NCI-H2081 (cell line): ENCODE results near the gene FAM222B.
"Not testable (repeated sequence)": the region's sequence is repeated elsewhere in the genome, so short reads cannot be mapped to it uniquely, and the experiment has no call there.

Source experiments
- DNase-seq, 2 experiments: peaks; one replicate each; lab custom pipeline; 2025; lab: John Stamatoyannopoulos, UW

The FAM222B gene

DNA sequence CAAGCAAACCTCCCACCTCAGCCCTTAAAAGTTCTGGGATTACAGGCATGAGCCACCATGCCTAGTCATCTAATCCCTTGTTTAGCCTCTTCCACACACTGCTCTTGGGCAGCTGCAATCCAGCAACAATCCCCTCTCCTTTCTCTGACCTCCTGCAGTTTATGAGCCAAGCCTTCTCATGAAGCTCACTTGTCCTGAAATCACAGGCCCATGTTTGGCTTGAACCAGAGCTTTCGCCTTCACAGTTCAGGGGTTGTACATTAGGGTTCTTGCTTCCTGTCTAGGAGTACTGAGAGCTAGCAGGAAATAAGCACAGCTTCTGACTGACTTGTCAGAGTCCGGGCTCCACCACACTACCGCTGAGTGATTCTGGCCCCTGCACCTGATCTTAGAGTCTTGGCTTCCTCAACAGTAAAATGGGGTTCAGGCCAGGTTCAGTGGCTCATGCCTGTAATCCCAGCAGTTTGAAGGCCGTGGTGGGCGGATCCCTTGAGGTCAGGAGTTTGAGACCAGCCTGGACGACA is 28.5 kb upstream of the FAM222B start:
- no peak for DNase-seq

DNA sequence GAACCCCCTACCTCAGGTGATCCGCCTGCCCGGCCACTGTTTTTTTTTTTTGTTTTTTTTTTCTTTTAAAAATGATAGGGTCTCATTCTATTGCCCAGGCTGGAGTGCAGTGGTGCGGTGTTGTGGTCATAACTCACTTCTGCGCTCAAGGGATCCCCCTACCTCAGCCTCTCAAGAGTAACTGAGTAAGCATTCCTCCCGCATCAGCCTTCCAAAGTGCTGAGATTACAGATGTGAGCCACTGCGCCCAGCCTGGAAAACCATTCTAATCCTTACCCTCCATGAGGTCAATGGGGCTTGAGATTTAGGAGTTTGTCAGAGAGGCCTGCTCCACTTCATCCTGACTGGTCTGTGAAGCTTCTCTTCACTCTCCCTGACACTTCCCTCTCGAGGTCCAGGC is 24.7 kb upstream of the FAM222B start:
- DNase-seq = no peak

DNA sequence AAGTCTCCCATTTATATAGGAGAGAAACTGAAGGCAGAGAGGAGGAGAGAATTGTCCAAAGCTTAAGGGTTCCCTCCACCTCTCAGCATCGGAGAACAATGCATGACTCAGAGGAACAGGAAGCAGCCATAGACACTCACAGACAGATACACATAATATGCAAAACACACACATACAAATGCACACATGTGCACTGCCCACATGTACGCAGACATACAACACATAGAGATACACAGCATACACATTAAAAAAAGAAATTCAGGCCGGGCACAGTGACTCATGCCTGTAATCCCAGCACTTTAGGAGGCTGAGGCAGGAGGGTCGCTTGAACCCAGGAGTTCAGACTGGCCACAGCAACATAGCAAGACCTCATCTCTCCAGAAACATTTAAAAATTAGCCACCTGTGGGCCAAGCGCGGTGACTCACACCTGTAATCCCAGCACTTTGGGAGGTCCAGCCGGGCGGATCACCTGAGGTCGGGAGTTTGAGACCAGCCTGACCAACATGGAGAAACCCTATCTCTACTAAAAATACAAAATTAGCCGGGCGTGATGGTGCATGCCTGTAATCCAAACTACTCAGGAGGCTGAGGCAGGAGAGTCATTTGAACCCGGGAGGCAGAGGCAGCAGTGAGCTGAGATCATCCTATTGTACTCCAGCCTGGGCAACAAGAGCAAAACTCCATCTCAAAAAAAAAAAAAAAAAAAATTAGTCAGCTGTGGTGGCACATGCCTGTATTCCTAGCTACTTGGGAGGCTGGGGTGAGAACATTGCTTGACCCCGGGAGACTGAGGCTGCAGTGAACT is 23.6 kb upstream of the FAM222B start:
- no peak for DNase-seq

DNA sequence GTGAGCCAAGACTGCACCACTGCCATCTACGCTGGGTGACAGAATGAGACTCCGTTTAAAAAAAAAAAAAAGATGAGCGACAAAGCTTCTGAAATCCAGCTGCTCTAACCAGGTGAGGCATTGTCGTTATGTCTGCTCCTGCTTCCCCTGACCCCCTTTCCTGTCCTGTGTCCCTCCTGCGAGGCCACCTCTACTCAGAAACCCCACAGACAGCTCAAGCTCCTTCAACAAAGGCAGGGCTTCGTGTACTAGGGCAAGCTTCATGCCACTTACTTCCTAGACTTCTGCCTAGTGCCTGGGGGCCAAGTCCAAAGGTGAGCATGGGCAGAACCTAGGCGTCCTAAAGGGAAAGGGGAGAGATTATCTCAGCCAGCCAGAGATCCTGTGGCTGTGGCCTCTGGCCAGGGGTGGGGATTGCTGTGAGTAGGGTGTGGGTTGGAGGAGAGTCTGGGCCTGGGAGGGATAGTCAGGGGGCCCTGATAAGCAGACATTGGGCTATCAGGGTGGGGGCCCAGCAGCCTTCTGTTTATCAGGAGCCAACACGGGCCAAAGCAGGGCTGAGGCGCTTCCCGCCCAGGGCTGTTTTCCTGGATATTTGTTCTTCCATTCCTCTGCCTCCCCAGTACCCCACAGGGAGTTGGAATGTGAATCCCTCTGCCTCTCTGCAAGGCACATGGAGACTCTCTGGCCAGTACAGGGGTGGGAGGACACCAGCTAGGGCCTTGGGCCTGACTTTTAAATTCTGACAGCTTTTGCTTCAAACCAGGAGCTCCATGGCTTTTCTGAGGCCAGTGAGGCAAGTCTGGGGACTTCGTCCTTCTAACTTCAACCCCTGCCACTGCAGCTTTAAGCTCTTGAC is 22.6 kb upstream of the FAM222B start:
- DNase-seq = no peak

DNA sequence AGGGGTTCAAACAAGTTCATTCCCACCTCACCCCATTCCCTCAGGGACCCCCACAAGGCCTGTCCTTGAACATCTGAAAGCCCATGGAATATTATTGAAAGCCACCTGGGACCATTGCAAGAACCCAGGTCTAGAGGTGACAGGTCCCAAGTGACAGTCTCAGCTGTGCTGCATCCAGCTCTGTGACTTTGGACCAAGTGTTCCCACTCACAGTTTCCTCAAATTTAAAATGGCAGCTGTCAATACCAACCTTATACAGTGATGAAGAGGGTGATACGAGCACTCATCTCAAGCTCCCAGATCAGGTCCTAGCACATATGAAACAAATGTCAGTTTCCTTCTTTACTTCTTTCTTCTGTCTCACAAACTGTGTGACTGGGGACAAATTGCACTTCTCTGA is 21.4 kb upstream of the FAM222B start:
- no peak for DNase-seq

DNA sequence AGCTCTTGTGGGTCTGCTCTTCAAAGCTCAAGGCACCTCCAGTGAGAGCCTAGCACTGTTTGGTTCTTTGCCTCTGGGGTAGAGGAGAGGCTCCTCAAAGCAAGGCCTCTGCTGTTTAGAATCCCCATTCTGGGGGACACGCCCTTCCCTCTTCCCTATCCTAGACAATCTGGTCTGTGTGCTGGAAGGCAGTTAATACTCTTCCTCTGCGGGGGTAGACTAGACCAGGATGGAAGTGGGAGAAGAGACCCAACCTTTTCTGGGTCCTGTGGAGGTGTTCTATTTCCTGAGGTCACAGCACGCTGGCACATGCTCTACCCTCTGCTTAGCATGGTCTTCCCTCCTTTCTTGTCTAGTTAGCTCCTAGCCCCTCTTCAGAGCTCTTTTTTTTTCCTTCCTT is 20.0 kb upstream of the FAM222B start:
- no peak for DNase-seq

DNA sequence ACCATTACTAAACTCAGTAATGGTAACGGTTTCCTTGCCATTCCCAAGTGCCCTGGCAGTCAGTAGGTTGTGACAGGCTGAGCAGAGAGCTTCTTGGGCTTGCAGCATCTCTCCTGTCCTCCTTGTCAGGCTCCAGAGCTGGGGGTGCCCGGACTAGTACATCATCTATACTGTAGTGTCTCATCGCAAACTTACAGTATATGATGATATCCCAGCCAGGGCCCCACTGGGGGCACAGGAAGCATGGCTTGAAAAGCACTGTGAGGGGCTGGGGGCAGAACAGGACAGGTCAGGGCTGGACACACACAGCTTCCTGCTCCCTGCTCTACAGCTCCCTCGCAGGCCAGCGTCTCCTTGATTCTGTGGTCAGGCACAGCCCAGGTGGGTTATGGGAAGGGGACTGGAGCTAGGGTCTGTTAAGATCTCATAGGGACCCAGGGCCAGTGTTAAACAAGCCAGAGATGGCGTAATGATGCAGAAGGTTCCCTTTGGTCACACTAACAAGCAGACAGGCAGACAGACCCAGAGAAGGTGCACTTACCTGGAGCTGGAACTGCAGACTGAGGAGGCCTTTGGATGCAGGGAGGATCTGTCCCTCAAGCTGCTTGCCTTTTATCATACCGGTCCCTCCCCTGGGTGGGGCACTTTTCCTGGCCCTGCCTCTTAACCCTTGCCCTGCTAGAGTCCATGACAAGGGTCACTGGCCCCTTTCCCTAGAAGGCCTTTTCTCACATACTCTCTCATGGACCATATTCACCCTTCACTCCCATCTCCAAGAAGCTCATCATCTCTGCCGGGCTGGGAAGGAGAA is 19.0 kb upstream of the FAM222B start:
- DNase-seq = no peak

DNA sequence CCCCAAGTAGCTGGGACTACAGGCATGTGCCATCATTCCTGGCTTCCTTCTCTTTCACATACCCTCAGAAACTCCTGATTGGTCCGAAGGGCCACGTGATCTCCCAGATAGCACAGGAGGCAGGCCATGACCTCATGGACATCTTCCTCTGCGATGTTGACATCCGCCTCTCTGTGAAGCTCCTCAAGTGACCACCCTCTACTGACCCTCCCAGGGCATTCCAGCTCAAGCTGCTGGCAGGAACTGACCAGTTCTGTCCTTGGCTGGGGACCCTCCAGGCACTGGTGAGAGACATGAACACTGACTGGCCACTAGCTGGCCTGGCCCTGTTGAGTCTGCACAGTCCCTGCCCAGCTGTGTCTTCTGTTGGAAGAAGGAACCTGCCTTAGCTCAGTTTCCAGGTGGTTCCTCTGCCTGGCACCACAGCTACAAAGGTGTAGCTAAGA is 17.8 kb upstream of the FAM222B start:
- DNase-seq = no peak

DNA sequence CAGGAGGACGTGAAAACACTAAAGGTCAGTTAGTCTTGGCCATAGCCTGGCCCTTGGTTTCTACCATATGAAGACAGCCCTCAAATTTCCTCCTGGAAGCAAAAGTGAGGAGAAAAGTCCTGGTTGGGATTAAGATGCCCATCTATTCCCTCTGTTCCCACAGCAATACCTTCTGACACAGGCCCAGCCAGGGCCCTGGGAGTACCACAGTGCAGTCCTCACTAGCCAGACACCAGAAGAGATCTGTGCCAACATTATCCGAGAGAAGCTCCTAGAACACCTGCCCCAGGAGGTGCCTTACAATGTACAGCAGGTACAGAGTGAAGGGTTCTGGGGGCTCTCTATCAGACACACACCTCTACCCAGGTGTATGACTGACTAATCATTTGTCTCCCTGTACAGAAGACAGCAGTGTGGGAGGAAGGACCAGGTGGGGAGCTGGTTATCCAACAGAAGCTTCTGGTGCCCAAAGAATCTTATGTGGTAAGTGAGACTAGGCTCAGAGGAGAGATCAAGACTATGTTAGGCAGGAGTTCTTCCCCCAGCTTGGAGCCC is 16.3 kb upstream of the FAM222B start:
- DNase-seq = no peak

DNA sequence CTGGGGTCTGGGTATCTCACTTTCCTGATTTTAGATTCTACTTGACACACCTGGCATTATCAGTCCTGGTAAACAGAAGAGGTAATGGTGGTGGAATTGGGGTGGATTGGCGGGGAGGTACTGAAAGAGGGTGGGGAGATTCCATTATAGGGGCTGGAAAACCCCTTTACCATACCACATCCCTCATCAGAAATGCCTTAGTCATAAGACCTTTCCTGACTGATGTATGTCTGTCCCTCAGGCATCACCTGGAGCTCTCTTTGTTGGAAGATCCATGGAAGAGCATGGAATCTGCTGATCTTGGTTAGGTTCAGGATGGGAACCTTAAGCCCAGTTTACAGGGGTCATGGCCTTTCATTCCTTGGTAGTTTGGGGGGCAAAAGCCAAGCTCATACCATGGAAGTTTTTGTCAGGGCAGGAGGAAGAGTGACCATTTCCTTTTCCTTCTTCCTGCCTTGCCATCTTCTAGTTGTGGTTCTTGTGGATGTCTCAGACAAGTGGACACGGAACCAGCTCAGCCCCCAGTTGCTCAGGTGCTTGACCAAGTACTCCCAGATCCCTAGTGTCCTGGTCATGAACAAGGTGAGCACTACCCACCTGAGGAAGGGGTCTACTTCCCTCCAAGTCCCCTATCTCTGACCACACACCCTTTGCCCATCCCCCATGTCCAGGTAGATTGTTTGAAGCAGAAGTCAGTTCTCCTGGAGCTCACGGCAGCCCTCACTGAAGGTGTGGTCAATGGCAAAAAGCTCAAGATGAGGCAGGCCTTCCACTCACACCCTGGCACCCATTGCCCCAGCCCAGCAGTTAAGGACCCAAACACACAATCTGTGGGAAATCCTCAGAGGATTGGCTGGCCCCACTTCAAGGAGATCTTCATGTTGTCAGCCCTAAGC is 15.6 kb upstream of the FAM222B start:
- no peak for DNase-seq

DNA sequence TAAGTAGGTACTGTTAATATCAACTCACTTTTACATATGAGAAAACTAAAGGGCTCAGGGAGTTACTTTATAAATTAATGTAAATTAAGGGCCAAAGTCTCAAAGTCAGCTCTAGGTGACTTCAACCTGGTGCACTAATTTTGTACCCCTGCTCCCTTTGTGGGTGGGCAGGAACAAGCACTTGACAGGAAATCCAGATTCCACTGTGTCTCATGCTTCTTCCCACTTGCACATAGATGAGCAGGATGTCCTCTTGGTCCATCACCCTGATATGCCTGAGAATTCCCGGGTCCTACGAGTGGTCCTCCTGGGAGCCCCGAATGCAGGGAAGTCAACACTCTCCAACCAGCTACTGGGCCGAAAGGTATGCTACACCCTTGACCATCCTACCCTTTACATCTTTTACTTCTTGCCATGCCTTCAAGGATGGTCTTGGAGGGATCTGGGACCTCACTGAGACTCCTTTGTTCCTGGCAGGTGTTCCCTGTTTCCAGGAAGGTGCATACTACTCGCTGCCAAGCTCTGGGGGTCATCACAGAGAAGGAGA is 13.5 kb upstream of the FAM222B start:
- no peak for DNase-seq

DNA sequence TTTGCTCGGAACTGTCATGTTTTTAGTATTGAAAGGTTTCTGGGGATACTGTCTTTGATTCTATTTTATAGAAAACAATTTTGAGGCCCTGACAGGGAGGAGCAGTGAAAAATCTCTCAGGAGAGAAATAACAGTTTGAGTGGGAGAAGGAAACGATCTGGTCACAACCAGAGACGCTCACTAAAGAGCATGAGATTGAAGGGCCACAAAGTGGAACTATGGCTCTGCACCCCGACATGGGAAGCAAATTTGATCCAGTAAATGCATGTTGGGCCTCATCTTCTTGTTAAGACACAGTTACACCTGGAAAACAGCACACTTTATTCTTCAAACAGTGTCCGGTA is 12.7 kb upstream of the FAM222B start:
- no peak for DNase-seq

DNA sequence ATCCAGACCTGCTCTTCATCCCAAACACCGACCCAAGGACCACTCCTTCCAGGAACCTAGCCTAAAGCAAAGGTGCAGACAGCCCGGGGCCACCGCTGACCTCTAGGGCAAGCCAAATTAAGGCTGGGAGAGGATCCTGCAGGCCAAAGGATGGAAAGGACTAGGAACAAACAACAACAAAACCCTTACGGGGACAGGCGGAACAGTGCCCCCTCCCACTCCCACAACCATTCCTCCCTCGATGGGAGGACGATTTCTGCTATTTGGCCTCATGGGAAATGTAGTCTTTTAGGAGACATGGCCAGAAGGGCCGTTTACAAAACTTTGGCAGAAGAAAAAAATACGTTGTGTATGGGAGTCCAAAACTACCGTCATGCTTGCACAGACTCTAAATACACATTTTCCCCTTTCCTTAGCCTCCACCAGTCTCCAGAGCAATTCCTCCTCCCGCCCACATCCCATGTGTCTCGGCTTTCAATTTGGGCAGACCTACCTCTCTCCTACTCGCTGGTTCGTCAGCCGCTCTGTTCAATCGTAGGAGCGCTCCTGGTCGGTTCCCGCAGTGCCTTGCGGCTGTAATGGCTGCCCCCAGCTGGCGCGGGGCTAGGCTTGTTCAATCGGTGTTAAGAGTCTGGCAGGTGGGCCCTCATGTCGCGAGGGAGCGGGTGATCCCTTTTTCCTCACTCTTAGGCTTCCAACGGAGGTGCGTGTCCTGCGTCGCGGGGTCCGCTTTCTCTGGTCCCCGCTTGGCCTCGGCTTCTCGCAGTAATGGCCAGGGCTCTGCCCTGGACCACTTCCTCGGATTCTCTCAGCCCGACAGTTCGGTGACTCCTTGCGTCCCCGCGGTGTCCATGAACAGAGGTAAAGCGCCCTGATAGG is 12.1 kb upstream of the FAM222B start, which contains the start of gene ERAL1:
Gene ERAL1, plus strand, starts transcription at position 560 of the 879 bp plus-strand sequence. Its CDS starts 19 bp downstream, at position 579.
- DNase-seq = peak; percentile 63 to 87

DNA sequence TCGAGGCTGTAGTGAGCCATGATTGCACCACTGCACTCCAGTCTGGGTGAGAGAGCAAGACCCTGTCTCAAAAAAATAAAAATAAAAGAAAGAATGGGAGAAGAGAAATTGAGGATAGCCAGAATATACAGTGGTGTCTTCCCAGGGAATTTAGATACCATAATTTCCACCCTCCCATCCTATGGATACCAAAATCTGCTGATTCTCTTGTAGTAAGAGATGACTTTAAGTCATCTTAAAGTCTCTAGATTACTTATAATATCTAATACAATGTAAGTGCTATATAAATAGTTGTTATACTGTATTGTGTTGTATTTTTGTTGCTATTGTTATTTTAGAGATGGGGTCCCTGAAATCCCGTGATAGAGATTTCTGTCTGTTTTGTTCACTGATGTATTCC is 10.7 kb upstream of the FAM222B start:
- no peak for DNase-seq

DNA sequence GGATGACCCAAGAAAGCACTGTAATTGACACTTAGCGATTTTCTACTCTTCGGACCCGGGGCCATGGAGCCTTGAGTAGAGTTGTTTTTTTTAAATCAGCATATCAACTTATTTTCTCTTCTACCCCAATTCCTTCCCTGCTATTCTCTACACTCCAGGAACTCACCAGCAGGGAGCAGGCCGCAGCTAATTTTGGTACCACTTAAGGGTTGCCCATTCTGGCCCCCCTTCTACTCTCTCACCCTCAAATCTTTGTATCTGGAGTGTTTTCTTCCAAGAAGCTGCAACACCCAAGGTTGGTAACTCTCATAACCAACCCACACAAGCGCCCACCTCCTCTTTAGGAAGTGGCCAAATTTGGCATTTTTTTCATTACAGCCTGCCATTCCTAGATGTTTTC is 6.7 kb upstream of the FAM222B start:
- DNase-seq = no peak

DNA sequence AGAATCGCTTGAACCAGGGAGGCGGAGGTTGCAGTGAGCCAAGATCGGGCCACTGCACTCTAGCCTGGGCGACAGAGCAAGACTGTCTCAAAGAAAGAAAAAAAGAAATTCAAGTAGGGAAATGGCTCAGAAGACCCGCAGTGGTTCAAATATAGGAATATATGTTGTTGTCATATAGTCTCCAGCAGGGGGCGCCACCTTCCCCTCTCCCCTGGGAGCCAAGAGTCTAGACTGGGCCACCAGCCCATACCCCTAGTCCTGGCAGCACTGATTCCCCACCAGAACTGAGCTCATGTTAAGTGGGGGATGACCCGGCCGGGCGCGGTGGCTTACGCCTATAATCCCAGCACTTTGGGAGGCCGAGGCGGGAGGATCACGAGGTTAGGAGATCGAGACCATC is 6.1 kb upstream of the FAM222B start:
- not testable (repeated sequence) for DNase-seq

DNA sequence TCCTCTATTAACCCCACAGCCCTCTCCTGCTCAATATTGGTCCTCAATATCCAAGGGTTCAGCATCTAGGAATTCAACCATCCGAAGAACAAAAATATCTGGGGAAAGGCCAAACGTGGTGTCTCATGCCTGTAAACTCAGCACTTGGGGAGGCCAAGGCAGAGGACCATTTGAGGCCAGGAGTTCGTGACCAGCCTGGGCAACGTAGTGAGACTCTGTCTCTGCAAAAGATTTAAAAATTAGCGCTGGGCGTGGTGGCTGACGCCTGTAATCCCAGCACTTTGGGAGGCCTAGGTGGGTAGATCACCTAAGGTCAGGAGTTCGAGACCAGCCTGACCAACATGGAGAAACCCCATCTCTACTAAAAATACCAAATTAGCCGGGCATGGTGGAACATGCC is 4.1 kb upstream of the FAM222B start:
- not testable (repeated sequence) for DNase-seq

DNA sequence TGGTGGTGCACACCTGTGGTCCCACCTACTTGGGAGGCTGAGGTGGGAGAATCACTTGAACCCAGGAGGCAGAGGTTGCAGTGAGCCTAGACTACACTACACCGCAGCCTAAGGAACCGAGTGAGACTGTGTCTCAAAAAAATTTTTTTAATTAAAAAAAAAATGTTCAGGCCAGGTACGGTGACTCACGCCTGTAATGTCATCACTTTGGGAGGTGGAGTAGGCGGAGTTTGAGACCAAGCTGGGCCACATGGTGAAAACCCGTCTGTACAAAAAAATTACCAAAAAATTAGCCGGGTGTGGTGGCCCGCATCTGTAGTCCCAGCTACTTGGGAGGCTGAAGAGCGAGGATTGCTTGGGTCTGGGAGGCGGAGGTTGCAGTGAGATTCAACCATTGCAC is 3.6 kb upstream of the FAM222B start:
- DNase-seq = no peak

DNA sequence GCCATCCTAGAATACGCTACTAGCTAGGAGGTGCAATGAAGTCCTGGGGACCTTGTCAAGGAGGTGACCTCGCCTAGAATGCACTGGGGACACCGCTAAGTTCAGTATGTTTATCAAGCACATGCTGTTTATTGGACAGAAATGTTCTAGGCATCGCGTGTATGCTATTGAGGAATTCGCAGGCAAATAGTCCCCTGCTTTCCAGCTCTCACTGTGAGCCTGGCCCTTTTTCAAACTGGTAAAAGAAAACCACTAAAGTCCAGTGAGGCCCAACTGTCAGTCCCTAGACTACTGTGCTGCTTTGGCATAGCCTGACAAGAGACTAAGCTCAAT is 1.2 kb upstream of the FAM222B start:
- DNase-seq = no peak

DNA sequence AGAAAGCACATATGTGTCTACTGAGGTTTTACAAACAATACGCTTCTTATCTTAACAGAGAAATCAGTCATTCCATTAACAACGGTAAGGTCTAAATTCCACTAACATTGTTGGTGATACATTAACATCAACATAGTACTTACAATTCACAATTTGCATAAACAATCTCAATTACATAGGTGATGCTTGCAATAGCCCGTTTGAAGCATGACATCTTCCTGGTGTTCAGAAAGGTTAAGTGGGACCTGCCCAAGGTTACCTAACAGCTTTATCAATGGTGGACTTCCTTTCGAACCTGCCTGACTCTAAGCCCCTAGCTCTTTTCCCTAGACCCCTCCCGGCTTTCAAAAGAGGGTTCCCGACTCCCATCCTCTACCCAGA is 699 bp downstream of the FAM222B start:
- peak in 1 of 2 experiments; percentile 8 for DNase-seq
